Type B pancreatic cell (in vitro differentiated cells): Measurements from ENCODE around the gene UTP25. TPM values are rescaled to one million over a fixed set of nuclear protein-coding genes. Genes with fewer than 3 reads are reported as not detected.

ENCODE experiments used
- DNase-seq: peaks from one replicate; pipeline ENCODE4 v3.0.0; 2021; ENCODE audit warnings: mixed read lengths; ENCODE audit not compliant: unreplicated experiment; ENCODE audit errors: extremely low spot score
- H3K27ac Mint-ChIP-seq: 2 replicates; pipeline ENCODE4 v1.8.0; 2021; ENCODE audit warnings: mild to moderate bottlenecking, mixed read lengths
- H3K27me3 Mint-ChIP-seq: 2 replicates; pipeline ENCODE4 v1.8.0; 2021; ENCODE audit warnings: mixed read lengths
- H3K36me3 Mint-ChIP-seq: 2 replicates; pipeline ENCODE4 v1.8.0; 2021; ENCODE audit warnings: mixed read lengths
- H3K4me1 Mint-ChIP-seq: one replicate; pipeline ENCODE4 v1.8.0; 2021; ENCODE audit warnings: mixed read lengths; ENCODE audit not compliant: unreplicated experiment
- H3K4me3 Mint-ChIP-seq: 2 replicates; pipeline ENCODE4 v1.8.0; 2021; ENCODE audit warnings: mild to moderate bottlenecking, mixed read lengths
- H3K9me3 Mint-ChIP-seq: 2 replicates; pipeline ENCODE4 v1.8.0; 2021; ENCODE audit warnings: mixed read lengths
- total RNA-seq: library from RNA; stranded (reverse); gene quantifications from 2 replicates; pipeline ENCODE4 v1.2.1, GENCODE V29; 2021; ENCODE audit warnings: low replicate concordance
- TF ChIP-seq, protein P1 (sequence below): fragments of 200-600 bp; sonication (generic); conservative IDR thresholded peaks from 2 replicates; pipeline ENCODE4 v1.5.0; 2021; ENCODE audit warnings: antibody characterized with exemption, mild to moderate bottlenecking

UTP25 gene
- total RNA-seq, 1 donor from 2014 or later = 9.4 TPM

DNA sequence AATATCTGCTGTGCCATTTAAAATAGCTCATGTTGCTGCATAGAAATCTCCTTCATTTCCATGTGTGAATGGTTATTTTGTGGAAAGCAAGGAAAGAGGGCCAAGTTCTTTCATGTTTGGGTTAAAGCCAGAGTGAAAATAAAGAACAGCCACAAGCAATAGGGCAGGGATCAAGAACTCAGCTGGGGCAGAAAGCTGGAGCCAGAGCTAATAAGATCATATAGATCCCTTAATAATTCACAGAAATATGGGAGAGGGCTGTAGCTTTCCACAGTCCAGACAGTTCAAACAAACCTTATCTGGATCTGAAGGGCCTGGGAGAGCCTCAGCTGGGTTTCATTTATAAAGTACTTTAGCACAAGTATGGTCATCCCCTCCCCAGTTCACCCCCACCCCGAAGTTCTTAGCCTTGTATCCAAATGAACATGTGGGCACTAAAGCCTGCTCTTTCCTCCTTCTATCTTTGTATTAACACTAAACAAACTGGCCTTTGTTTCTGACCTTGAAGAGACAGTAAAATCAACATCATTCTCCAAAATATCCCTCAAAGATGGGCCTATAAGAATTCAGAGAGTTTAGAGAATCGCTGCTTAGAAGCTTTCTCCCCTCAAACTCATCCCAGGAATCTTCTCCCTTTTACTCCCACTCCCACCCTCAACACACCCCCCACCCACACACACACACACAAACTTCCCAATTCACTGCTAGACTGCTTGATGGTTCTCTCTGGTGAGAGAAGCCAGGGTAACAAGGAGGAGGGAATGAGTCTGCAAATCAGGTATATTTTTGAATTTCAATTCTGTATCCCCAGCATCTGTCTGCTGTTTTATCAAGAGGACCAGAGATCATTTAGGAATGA is 41.7 kb downstream of the UTP25 start:
- Mint-ChIP-seq H3K27ac (no peak overlapping the region), H3K9me3 (peaks cover 12% of the 10 kb centered on the region), H3K27me3 (peaks cover 12% of the 10 kb centered on the region), H3K36me3 (no peaks in the 10 kb centered on the region), H3K4me1 (peaks cover 45% of the 10 kb centered on the region), H3K4me3 (peak overlapping the region; percentile 71)
- no peak for DNase-seq
- TF ChIP-seq, protein P1, sequence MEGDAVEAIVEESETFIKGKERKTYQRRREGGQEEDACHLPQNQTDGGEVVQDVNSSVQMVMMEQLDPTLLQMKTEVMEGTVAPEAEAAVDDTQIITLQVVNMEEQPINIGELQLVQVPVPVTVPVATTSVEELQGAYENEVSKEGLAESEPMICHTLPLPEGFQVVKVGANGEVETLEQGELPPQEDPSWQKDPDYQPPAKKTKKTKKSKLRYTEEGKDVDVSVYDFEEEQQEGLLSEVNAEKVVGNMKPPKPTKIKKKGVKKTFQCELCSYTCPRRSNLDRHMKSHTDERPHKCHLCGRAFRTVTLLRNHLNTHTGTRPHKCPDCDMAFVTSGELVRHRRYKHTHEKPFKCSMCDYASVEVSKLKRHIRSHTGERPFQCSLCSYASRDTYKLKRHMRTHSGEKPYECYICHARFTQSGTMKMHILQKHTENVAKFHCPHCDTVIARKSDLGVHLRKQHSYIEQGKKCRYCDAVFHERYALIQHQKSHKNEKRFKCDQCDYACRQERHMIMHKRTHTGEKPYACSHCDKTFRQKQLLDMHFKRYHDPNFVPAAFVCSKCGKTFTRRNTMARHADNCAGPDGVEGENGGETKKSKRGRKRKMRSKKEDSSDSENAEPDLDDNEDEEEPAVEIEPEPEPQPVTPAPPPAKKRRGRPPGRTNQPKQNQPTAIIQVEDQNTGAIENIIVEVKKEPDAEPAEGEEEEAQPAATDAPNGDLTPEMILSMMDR = no peak

DNA sequence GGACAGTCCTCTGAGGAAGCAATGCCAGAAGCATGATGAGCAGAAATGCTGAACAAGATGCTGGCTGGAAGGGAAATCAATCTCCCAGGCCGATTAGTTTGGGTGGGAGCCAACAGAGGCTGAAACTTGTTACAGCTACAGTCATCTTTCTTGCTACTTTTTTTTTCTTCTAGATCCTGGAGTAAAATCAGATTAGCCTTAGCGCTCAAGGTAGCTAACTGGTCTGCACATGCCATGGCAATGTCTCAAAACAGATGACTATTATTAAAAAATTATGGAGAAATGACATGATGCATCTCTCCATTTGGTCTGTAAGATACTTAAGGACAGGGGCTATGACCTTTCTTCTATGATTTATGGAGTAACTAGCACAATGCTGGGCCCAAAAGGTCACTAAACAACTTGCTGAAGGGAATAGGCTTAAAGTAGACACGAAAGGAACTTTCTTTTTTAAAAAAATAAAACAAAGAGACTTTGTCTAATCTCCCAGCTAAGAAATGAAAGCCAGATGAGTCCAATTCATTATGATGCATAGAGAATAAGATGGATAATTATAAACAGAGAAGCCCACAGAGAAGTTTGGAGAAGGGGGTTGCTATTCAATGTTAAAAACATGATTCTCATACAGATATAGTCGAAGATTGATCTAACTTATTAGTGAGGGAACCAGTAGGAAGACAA is 42.5 kb downstream of the UTP25 start:
- no peak overlapping the region for H3K27ac Mint-ChIP-seq

DNA sequence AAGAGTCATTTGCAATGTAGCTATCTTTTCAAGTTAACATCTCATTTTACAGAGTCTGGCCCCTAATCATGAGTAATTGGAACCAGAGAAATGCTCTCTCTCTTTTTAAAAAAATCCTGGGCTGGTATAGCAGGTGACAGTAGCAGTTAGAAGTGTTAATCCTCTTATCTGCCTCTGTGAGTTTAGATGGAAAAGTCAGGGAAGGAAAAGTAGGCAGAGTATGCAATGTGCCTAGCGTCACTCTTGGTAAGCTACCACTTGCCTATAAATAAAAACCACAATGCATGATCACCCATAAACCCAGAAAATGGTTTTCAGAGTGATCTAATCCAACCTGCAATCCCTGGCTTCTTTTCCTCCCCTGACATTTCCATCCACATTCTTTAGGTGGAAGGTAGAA is 43.2 kb downstream of the UTP25 start:
- Mint-ChIP-seq H3K4me1 (peaks cover 53% of the 10 kb centered on the region), H3K27ac (no peak overlapping the region)

More for the DNA sequence above, 42.5 kb downstream of the UTP25 start:
- peaks cover 12% of the 10 kb centered on the region for H3K9me3 Mint-ChIP-seq
- H3K27me3 Mint-ChIP-seq = peaks cover 12% of the 10 kb centered on the region
- no peak overlapping the region for H3K4me3 Mint-ChIP-seq
- TF ChIP-seq, protein P1 = no peak
- H3K4me1 Mint-ChIP-seq = peaks cover 46% of the 10 kb centered on the region
- no peak for DNase-seq
- H3K36me3 Mint-ChIP-seq = no peaks in the 10 kb centered on the region

DNA sequence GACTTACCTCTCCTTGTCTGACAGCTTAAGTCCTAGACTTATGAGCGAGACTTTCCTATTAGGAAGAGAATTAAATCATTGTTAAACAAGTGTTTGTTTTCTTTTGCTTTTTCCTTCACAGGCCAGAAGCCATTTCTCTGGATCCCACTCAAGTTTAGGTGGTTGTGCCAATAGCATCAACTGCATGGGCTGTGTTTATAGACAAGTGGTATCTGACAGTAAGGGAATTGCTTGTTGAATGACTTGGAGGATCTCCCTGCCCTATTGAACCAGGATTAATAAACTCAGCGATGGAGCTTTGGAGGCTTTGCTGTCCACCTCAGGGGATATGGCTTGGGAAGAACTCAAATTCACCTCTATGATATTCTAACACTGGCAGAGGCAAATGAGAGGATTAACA is 43.7 kb downstream of the UTP25 start:
- peaks cover 6% of the 10 kb centered on the region for H3K9me3 Mint-ChIP-seq
- TF ChIP-seq, protein P1 = no peak
- no peak overlapping the region for H3K27ac Mint-ChIP-seq
- peaks cover 14% of the 10 kb centered on the region for H3K27me3 Mint-ChIP-seq
- no peak overlapping the region for H3K4me3 Mint-ChIP-seq
- DNase-seq = no peak
- peaks cover 54% of the 10 kb centered on the region for H3K4me1 Mint-ChIP-seq
- no peaks in the 10 kb centered on the region for H3K36me3 Mint-ChIP-seq

More for the DNA sequence above, 43.2 kb downstream of the UTP25 start:
- H3K9me3 Mint-ChIP-seq = peaks cover 10% of the 10 kb centered on the region
- peaks cover 12% of the 10 kb centered on the region for H3K27me3 Mint-ChIP-seq
- no peaks in the 10 kb centered on the region for H3K36me3 Mint-ChIP-seq
- DNase-seq = no peak
- TF ChIP-seq, protein P1 = no peak
- H3K4me3 Mint-ChIP-seq = no peak overlapping the region

DNA sequence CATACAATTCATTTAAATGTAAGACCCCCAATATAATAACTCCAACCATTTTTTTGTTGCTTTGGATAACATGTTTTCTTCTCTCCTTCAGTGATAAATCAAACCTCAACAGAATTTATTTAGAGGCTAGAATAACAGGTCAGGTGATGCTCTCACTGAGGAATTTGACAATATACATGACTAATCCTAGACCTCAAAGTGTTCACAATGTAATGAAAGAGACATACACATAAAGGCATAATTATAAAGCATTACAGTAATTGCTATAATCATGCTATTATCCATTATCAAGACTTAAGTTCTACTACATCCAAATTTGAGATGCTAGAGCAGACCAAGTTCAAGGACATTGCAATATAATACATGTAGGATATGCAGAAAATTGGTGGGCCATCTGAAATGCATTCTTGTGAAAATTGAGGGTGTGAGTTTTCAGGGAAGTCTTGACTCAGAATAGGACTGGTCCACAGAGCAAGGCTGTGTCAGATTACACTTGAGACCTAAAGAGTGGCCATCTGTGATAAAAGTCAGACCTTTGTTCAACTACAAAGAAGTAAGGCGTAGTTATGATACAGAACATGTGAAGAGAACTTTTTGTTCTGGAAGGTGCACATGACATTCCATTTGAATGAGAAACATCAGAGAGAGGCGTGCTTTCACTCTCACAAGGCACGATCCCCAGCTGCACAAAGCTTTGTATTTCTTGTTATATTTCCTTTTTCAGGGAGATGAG is 45.5 kb downstream of the UTP25 start:
- H3K27me3 Mint-ChIP-seq = peaks cover 22% of the 10 kb centered on the region
- H3K27ac Mint-ChIP-seq = peak overlapping the region; percentile 8
- TF ChIP-seq, protein P1 = no peak
- H3K4me3 Mint-ChIP-seq = no peak overlapping the region
- no peak for DNase-seq
- H3K4me1 Mint-ChIP-seq = peaks cover 54% of the 10 kb centered on the region
- no peaks in the 10 kb centered on the region for H3K36me3 Mint-ChIP-seq
- H3K9me3 Mint-ChIP-seq = no peaks in the 10 kb centered on the region
